ENCODE results near the gene LURAP1L.
A peak's percentile ranks its signal among the peaks of the same experiment; 100 is the strongest.

The LURAP1L gene

DNA sequence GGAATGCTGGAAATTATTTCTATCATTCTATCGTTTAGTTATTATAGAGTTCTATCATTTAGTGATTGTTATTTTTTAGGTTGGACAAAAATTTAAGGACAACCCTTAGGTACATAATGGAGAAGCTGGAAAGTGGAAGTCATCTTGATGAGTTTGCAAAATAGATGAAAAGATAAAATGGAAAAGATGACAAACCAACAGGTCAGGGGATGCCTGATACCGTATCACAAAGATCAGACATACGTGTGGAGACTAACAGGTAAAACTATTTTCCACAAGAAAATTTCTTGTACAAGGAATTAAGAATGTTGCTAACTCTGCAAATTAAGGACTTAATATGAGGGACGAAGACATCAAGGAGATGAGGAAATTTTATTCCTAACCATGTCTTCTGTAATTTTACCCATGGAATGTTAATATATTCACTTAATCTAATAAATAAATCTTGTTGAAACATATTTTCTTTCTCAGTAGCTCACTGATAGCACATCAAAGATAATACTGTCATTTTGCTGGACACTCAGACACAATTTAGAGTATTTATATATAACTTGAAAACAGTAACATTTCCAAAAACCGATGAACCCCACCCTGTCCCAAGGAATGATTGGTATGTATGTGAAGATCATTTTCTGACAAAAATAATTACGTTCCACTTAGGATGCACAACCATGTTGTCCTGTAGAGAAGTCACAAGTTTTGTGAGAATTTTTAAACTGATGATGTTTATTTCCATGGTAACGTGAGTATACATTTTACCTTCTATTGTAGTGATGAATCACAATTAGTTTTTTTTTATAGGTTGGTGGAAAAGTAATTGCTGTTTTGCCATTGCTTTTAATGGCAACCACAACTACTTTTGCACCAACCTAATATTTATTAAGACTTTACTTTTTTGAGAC is 2.6 kb downstream of the LURAP1L start:
- no peak for DNase-seq

DNA sequence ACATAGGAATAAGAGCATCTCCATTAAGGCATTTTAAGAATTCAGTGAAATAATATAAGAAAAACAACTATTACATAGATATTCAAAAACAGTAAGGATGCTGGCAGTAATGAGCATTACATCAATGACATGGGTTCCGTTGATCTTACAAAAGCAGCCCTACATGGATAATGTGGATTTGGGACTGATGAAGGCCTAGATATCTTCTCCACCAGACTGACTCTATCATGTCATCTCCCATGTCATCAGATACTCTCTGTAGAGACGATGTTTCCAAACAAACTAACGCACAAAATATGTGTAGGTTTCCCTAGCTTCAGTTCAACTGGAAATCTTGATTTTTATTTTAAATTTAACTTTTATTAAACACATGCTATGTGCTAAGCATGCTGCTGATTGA is 3.6 kb downstream of the LURAP1L start:
- no peak for DNase-seq

DNA sequence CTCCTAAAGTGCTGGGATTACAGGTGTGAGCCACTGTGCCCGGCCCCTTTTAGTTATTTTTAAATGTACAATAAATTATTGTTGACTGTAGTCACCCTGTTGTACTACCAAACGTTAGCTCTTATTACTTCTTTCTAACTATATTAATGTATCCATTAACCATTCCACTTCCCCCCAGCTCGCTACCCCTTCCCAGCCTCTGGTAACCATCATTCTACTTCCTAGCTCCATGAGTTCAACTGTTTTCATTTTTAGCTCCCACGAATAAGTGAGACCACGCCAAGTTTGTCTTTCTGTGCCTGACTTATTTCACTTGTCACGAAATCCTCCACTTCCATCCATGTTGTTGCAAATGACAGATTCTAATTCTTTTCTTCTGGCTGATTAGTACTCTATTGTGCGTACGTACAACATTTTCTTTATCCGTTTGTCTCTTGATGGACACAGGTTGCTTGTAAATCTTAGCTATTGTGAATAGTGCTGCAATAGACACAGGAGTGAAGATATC is 6.5 kb downstream of the LURAP1L start:
- no peak for DNase-seq

DNA sequence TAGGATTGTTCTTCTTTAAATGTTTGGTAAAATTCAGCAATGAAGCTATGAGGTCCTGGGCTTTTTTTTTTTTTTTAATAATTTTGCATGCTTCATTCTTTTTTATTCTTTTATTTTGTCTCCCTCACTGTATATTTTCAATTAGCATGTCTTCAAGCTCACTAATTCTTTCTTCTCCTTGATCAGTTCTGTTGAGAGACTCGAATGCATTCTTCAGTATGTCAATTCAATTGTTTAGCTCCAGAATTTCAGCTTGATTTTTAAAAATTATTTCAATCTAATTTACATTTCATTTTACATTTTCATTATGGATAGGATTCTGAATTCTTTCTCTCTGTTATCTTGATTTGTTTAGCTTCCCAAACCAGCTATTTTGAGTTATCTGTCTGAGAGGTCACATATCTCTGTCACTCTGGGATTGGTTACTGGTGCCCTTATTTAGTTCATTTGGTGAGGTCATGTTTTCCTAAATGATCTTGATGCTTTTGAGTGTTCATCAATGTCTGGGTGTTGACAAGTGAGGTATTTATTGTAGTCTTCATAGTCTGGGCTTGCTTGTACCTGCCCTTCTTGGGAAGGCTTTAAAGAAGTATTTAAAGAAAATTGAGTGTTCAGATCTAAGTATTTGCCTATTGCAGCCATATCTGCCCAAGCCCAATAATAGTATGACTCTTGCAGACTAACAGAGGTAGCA is 9.1 kb downstream of the LURAP1L start:
- no peak for DNase-seq

DNA sequence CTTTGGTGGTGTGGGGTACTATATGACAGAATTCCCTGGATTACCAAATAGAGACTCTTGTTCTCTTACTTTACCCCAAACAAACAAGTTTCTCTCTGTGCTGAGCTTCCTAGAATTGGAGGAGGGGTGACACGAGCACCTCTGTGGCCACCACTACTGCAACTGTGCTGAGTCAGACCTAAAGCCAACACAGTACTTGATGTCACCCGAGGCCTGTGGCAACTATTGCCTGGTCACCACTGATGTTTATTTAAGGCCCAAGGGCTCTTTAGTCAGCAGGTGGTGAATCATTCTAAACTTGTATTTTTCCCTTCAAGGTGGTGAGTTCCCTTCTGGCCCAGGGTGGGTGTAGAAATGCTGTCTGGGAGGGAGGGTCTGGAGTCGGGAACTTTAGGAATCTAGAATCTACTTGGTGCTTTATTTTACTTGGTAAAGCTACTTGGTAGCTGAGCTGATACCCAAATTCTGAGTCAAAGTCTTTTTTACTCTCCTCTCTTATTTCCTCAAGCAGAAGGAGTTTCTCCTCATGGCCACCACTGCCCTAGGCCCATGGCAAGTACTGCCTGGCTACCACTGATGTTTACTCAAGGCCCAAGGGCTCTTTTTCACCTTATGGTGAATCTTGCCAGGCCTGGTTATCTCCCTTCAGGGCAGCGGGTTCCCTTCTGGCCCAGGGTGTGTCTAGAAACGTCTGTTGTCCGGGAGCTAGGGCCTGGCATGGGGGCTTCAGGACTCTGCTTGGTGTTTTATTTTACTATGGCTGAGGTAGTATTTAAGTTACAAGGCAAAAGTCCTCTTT is 9.8 kb downstream of the LURAP1L start:
- peak; percentile 91 for DNase-seq

DNA sequence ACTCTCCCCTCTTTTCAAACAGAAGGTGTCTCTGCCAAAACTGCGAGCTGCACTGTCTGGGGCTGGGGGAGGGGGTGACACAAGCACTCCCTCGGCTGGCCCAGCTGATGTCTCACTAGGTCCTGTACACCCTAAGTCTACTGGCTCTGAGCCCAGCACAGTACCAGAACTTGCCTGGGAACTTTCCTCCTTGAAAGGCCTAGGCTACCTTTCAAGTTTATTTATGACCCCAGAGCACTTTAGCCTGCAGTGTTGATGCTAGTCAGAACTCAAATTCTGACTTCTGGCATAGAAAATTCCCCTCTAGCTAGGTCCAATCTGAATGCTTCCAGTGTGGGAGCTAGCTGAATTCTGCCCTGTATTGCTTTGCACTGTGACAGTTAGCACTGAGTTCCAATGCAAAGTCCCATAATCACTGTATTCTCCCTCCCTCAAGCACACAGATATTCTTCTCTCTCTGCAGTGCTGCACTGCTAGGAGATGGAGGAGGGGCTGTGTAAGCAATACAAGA is 10.5 kb downstream of the LURAP1L start:
- DNase-seq = peak; percentile 82

DNA sequence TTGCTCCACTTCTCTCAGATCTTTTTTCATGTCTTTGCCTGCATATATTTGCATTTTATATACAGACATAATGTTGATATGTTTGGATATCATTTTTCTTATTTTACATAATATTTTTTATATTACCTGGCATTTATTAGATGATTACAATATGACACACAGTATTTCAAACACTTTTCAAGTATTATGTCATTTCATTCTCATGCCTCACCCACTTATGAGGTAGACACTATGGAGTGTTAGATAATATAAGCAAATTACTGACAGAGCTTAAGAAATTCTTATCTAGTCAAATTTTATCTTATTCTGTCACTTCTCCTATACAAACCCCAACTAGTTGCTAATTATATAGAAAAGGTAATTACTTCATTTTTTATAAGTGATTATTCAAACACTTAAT is 11.1 kb downstream of the LURAP1L start:
- DNase-seq = no peak

DNA sequence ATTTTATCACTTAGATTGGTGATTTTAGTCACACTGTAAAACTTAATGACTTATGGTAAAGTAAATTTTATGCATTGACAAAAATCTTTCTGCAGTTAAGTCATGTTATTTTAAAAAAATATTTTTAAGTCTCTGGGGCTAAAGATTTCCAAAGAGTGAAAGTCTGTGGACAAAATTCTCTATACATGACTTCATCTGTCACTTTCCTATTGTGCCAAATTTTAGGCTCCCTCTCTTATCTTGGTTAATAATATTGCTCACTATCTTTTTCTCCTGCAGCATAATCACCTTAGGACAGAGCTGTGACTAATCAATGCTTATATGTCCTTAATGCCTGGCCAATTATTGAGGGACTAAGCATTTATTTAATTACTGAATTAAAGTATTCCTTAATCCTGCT is 15.2 kb downstream of the LURAP1L start:
- no peak for DNase-seq

DNA sequence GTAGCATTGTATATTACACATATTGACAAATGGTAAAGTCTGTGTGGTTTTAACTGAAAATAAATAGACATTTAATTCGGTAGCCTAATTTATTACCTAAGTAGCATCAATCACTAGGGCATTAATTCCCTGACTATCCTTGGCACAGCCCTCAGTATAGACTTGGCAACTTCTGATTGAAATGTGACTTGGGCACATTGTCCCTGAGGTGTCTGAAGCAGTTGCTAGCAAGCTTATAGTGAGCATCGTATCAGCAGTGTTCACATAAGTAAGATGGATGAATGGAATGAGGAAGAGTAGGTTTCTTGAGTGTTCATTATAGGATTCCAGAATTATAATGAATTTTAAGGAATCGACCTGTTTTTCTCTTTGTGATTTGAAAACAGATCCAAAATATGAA is 16.1 kb downstream of the LURAP1L start:
- DNase-seq = no peak

DNA sequence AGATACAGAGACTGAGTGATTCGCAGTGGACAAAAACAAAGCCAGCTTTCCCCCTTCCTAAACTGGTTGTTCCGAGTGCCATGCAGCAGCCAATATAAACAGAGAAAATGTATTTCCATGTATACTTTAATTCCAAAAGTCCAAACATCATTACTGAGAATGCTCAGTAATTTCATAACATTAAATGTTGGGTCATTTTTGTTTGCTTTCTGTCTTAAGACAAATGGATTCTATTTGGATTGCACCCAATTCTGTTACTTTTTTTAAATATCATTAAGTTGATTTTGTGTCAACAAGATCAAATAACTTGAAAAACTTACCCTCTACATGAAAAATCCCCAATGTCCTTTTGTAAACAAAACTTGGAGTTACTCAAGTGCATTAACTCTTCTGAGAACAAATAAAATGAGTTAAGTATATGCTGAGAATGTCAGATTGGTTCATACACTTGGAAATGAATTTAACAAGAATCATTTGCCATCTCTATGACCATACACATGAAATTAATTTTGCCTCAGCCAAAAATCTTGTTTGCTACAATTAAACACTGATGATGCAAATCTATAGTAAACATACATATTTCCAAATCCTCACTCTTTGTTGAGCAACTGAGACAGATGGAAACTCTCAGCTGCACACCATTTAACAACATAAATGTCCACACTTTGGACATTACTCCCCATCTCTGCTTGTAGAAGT is 19.4 kb downstream of the LURAP1L start:
- no peak for DNase-seq

DNA sequence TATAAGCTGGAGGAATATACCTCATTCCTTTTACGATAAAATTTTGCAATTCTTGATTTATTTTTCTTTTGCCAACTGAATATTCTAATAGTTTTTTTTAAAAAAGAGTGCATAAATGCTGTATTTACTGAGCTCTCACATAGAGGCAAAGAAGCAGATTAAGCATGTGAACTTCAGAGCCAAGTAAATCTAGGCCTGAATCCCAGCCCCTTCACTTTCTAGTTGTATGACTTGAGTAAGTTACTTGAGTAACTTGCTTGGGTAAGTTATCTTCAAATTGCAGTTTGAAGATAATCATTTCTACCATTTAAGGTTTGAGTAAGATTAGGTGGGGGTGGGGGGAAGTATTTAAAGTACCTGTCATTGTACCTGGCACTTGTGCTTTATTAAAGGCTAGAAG is 21.8 kb downstream of the LURAP1L start:
- DNase-seq = no peak

DNA sequence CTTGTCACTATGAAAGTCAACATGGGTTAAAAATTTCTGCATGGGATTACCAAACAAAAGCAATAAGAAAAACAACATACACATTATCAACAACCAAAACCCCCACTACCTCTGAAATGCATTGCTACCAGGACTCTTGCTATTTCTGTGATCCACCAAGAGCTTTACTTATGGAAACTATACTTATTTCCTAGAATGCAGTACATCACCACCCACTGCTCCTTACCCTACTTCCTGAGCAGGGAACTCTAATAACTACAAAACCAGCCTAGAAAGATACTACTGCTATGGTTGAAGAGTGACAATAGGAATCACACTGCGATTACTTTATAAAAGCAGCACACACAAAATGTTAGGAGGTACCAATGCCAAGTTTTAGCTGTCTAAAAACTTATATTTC is 22.2 kb downstream of the LURAP1L start:
- DNase-seq = no peak

DNA sequence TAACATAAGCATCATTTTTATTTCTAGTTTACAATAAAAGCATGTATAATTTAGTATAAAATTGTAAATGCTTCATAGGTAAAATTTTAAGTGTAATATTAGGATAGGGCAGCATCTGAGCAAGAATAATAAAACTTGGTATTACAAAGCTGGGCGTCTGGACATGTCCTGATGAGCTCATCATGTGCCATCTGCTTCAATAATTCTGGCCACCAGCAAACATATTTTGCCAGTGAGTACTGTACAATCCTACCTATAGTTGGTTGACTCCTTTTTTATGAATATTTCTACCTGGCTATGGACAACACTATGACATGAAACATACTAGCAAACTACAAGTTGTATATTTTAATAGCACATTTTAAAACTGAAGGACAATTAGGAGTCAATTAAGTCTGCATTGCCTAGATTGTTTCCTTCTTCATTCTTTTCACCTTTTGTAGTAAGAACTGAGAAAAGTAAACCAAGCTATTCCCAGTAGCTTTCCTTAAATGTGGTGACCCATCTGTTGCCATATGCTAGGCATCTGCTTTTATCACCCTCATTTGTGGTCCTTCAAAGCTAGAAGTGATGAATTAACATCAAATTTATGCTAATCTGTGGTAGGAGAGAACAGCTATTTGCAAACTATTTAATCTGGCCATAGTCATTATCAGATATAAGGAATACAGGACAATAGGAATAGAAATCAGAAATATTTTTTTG is 23.4 kb downstream of the LURAP1L start:
- DNase-seq = no peak

DNA sequence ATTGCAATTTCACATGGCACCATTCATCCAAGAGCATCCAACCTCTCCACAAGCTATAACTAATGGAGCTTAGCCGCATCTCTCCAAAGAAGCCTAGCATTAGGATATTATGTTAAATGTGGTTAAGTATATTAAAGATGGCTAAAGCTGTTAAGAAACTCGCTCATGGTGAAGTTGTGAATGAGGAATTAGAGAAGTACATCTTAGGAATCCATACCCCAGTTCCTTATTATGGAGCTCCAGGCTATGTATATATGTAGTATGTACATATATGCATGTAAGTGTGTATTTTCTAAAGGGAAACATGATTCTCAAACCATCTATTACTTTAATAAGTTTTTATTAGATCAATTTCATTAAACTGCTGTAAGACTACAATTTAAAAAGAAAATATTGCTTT is 26.4 kb downstream of the LURAP1L start:
- DNase-seq = no peak

DNA sequence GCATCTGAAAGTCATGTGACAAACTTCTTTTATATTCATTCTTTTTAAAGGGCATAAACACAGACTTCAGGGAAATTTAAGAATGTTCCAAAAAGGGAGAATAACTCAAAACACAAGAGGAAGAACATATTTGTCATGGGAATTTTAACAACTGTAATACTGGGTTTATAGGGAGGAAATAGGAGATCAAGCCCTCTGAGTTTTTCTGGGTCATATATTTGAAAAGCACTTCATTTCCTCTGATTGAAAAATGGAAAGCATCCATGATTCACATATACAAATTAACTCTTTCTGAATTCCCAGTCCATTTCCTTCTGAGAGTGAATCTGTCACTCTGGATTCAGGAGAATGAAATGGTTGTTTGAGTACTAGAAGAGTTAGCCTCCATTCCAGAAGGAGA is 26.8 kb downstream of the LURAP1L start:
- DNase-seq = no peak

DNA sequence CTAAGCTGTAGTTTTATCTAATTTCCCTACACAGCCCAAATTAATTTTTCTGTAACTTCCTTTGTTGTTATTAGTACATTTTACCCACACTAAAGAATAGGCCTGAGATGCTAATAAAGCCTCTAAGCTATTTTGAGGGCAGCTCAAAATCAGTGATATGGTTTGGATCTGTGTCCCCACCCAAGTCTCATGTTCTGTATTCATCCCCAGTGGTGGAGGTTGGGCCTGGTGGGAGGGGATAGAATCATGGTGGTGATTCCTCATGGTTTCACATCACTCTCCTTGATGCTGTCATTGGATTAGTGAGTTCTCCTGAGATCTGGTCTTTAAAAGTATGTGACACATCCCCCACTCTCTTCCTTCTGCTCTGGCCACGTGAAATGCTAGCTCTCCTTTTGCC is 27.3 kb downstream of the LURAP1L start:
- no peak for DNase-seq

DNA sequence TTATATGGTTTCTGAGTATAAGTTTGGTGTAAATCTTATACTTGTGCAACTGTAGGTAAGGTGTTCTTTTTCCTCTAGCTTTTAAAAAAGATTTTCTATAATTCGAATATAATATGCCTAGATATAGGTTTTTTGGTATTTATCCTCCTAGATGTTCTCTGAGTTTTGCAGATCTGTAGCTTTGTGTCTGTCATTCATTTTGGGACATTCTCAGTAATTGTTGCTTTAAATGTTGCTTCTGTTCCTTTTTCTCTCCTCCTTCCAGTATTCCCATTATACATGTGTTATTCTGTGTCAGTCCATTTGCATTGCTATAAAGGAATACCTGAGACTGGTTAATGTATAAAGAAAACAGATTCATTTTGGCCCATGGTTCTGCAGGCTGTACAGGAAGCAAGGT is 33.7 kb downstream of the LURAP1L start:
- DNase-seq = no peak

DNA sequence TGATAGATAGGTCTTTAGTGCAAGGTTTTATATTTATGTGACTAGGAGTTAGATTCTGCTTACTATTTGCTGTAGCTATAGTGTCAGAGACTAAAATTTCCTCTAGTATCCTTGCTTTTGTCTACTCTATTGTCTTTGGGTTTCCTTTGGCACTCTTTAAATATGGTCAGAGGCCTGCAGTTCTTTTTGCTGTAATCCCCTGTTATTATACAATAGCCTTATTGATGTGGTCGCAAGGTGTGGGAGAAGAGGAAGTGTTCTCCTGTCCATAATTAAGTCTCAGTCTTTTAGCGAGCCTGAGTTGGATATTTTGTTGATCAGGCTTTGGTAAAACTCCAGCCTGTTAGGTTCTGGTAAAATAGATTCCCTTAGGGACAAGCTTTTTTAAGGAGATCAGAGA is 34.9 kb downstream of the LURAP1L start:
- DNase-seq = no peak

DNA sequence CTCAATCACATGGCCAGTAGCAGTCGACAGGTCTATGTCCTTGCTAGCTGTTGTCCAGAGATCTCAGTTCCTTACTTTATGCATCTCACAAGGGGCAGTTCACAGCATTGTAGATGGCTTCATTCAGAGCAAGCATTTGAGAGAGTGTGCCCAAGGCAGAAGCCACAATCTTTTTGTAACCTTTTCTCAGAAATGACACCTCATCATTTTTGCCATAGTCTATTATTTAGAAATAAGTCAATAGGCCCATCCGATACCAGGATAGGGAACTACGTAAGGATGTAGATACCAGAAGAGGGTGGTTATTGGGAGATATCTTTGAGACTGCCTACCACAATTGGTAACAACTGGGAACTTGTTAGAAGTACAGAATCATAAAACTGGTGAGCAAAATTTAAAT is 37.1 kb downstream of the LURAP1L start:
- no peak for DNase-seq

DNA sequence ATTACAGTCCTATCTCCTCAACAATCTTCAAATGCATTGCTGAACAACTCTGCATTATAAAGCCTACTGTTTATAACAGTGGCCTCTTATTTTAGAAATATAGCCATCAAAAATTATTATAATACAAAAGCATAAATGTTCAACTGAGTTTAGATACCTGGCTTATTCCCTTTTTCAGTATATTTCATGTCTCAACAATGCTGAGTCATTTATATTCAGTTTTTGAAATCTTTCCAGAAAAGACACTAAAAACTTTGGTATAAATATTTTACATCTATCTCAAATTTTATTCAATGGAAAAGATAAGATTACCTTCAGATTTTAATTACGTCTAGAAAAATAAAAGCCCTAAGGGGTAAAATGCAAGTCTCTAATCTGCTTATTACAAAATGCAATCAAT is 37.9 kb downstream of the LURAP1L start:
- no peak for DNase-seq

DNA sequence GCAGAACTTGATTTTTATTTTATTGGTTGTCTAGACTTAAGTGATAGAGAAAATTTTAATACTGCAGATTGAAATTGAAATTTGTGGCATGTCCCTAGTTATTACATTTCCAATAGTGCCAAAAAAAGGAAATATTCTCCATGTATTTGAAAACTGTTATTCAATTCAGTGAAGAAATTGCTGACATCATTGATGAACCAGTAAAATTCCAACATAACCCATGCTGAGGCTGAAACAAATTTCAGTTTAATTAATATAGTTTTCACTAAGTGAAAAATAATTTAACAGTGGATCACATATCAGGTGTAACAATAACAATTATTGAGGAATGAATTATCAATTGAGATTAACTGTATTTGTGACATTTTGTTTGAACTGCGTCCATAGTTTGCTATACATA is 38.7 kb downstream of the LURAP1L start:
- DNase-seq = no peak
